Smooth muscle cell (in vitro differentiated cells): ENCODE measurements around the gene TMEM185A. TPM values are rescaled to one million over a fixed set of nuclear protein-coding genes. Genes with fewer than 3 reads are reported as not detected.
"Not testable (repeated sequence)": the region's sequence is repeated elsewhere in the genome, so short reads cannot be mapped to it uniquely, and the experiment has no call there.

Experiments used
- DNase-seq: peaks from one replicate; lab custom pipeline; 2025; ENCODE audit not compliant: unreplicated experiment; lab: John Stamatoyannopoulos, UW
- H2AFZ ChIP-seq: fragments of 200-600 bp; sonication (generic); 2 replicates; pipeline ENCODE4 v1.6.0; 2016; ENCODE audit warnings: antibody characterized with exemption, low read depth, mild to moderate bottlenecking
- H3F3A ChIP-seq: fragments of 200-600 bp; sonication (generic); 2 replicates; pipeline ENCODE4 v1.6.0; 2017; ENCODE audit warnings: antibody characterized with exemption, low read depth
- H3K27ac ChIP-seq: fragments of 200-600 bp; sonication (generic); 2 replicates; pipeline ENCODE4 v1.5.1; 2016; ENCODE audit warnings: low read depth, mild to moderate bottlenecking
- H3K27me3 ChIP-seq: fragments of 200-600 bp; sonication (generic); 2 replicates; pipeline ENCODE4 v1.6.1; 2016; ENCODE audit warnings: low read depth, mild to moderate bottlenecking
- H3K36me3 ChIP-seq: fragments of 200-600 bp; sonication (generic); 2 replicates; pipeline ENCODE4 v1.5.1; 2016; ENCODE audit warnings: low read depth
- H3K4me1 ChIP-seq: fragments of 200-600 bp; sonication (generic); 2 replicates; pipeline ENCODE4 v1.5.1; 2016; ENCODE audit warnings: low read depth
- H3K4me2 ChIP-seq: fragments of 200-600 bp; sonication (generic); 2 replicates; pipeline ENCODE4 v1.6.0; 2016; ENCODE audit warnings: mild to moderate bottlenecking
- H3K4me3 ChIP-seq: fragments of 200-600 bp; sonication (generic); 2 replicates; pipeline ENCODE4 v1.5.1; 2016; ENCODE audit warnings: mild to moderate bottlenecking
- H3K79me2 ChIP-seq: fragments of 200-600 bp; sonication (generic); 2 replicates; pipeline ENCODE4 v1.6.0; 2016; ENCODE audit warnings: low read depth, mild to moderate bottlenecking
- H3K9ac ChIP-seq: fragments of 200-600 bp; sonication (generic); 2 replicates; pipeline ENCODE4 v1.6.0; 2016; ENCODE audit warnings: low read depth
- H3K9me3 ChIP-seq: fragments of 200-600 bp; sonication (generic); replicated peaks from 2 replicates; pipeline ENCODE4 v1.5.1; 2016; ENCODE audit warnings: low read depth
- H4K20me1 ChIP-seq: fragments of 200-600 bp; sonication (generic); 2 replicates; pipeline ENCODE4 v1.6.0; 2016; ENCODE audit warnings: low read depth
- CTCF ChIP-seq: fragments of 200-600 bp; sonication (generic); IDR thresholded peaks from 2 replicates; pipeline ENCODE4 v1.5.1; 2017; ENCODE audit warnings: borderline replicate concordance, mild to moderate bottlenecking, antibody characterized with exemption; ENCODE audit not compliant: insufficient read depth, poor library complexity, severe bottlenecking
- WGBS: methylation state at CpG from one replicate; pipeline ENCODE4 v1.1.7; 2016; ENCODE audit warnings: low lambda C conversion rate; 5-methylcytosine and 5-hydroxymethylcytosine counted together
- polyA plus RNA-seq: library from polyadenylated mRNA; unstranded; fragments of >200 nt; fragmentation: Nextera tagmentation; extraction: Ambion mirVana; gene quantifications from 2 replicates; pipeline ENCODE4 v1.2.1, GENCODE V29; 2016
- total RNA-seq: library from RNA; depleted of rRNA; stranded (reverse); fragments of >200 nt; gene quantifications from 2 replicates; pipeline ENCODE4 v1.2.3, GENCODE V29; 2014

The TMEM185A gene
- total and polyA plus RNA-seq, 2 experiments from 2014 or later: 33.4 to 38.6 TPM

- WGBS: 75% methylated on average over 2 of the region's 2 CpGs
- H3K4me2 ChIP-seq: no peak overlapping the region
These were observed 2.8 kb downstream of the TMEM185A start for GRCh38 chrX:149628768-149629167.

GRCh38 chrX:149628280-149628679, 3.3 kb downstream of the TMEM185A start:
- Histone ChIP-seq H3K27me3 (no peaks in the 10 kb centered on the region), H2AFZ (no peak overlapping the region), H3K4me3 (no peak overlapping the region), H3K9me3 (no peaks in the 10 kb centered on the region), H4K20me1 (peaks cover 54% of the 10 kb centered on the region), H3K9ac (no peak overlapping the region), H3K79me2 (peaks cover 43% of the 10 kb centered on the region), H3K36me3 (no peaks in the 10 kb centered on the region), H3F3A (no peaks in the 10 kb centered on the region), H3K4me1 (peaks cover 4% of the 10 kb centered on the region), H3K4me2 (no peak overlapping the region), H3K27ac (no peak overlapping the region)
- TF ChIP-seq CTCF: no peak
- WGBS: 79% methylated on average over 3 of the region's 3 CpGs
- no peak for DNase-seq

More at GRCh38 chrX:149628768-149629167, 2.8 kb downstream of the TMEM185A start:
- Histone ChIP-seq H3K27ac (no peak overlapping the region), H3K4me3 (no peak overlapping the region), H3K4me1 (peaks cover 4% of the 10 kb centered on the region), H3F3A (no peaks in the 10 kb centered on the region), H3K36me3 (no peaks in the 10 kb centered on the region), H3K79me2 (peaks cover 38% of the 10 kb centered on the region), H3K9me3 (no peaks in the 10 kb centered on the region), H3K9ac (no peak overlapping the region), H3K27me3 (no peaks in the 10 kb centered on the region), H2AFZ (no peak overlapping the region), H4K20me1 (peaks cover 49% of the 10 kb centered on the region)
- no peak for TF ChIP-seq CTCF
- DNase-seq: no peak

- Histone ChIP-seq H3K4me2 (peak overlapping the region; percentile 56), H3K79me2 (peaks cover 57% of the 10 kb centered on the region), H4K20me1 (peaks cover 54% of the 10 kb centered on the region), H3K27ac (peak overlapping the region; percentile 10)
- not testable (repeated sequence) for H3K9ac ChIP-seq, H3K4me3 ChIP-seq, H3K36me3 ChIP-seq, H2AFZ ChIP-seq, H3K27me3 ChIP-seq, H3F3A ChIP-seq, H3K4me1 ChIP-seq, DNase-seq, H3K9me3 ChIP-seq
- 48% methylated on average over 8 of the region's 8 CpGs for WGBS
These were observed 4.8 kb downstream of the TMEM185A start for GRCh38 chrX:149626829-149627228.

GRCh38 chrX:149619662-149620061, 11.9 kb downstream of the TMEM185A start:
- not testable (repeated sequence) for H3F3A ChIP-seq, DNase-seq, H3K4me2 ChIP-seq, H3K9ac ChIP-seq, H2AFZ ChIP-seq, H3K27ac ChIP-seq, H3K4me3 ChIP-seq, H3K27me3 ChIP-seq, H3K4me1 ChIP-seq, H3K36me3 ChIP-seq, H3K9me3 ChIP-seq
- WGBS: 80% methylated on average over 1 of the region's 1 CpG
- Histone ChIP-seq H4K20me1 (peaks cover 53% of the 10 kb centered on the region), H3K79me2 (peaks cover 77% of the 10 kb centered on the region)

- TF ChIP-seq CTCF: no peak
- no peak overlapping the region for H3K4me2 ChIP-seq
- H3K4me3 ChIP-seq: no peak overlapping the region
- H3K79me2 ChIP-seq: peaks cover 80% of the 10 kb centered on the region
- H3F3A ChIP-seq: no peaks in the 10 kb centered on the region
- no peaks in the 10 kb centered on the region for H3K36me3 ChIP-seq
- no peaks in the 10 kb centered on the region for H3K9me3 ChIP-seq
- H3K27me3 ChIP-seq: no peaks in the 10 kb centered on the region
- no peak overlapping the region for H3K9ac ChIP-seq
- peaks cover 53% of the 10 kb centered on the region for H4K20me1 ChIP-seq
- no peaks in the 10 kb centered on the region for H3K4me1 ChIP-seq
- no peak overlapping the region for H3K27ac ChIP-seq
- H2AFZ ChIP-seq: no peak overlapping the region
- no peak for DNase-seq
- WGBS: 58% methylated on average over 3 of the region's 3 CpGs
These were observed 12.7 kb downstream of the TMEM185A start for GRCh38 chrX:149618871-149619270.
